Measurements from ENCODE around the gene CEP131.

- no peak for TF ChIP-seq JUN (IDR thresholded peaks at IDR 0.05; ENCODE audit: borderline replicate concordance, insufficient read depth, insufficient read length, low read depth)
- no peak for TF ChIP-seq CTCF (IDR thresholded peaks at IDR 0.05; ENCODE audit: extremely low read depth in 1 of 2, insufficient read depth in 1 of 2, low read depth in 1 of 2, low read length in 2 of 2)
- TF ChIP-seq POLR2A (IDR thresholded peaks at IDR 0.05; ENCODE audit: low read depth, low read length) = no peak
- no peak for TF ChIP-seq EZH2 (IDR thresholded peaks at IDR 0.05; ENCODE audit: borderline replicate concordance, low read depth, low read length, severe bottlenecking)
- TF ChIP-seq POLR2AphosphoS5 (IDR thresholded peaks at IDR 0.05; ENCODE audit: insufficient read depth, low read depth, low read length) = no peak
- no peak for TF ChIP-seq MAX (IDR thresholded peaks at IDR 0.05; ENCODE audit: insufficient read depth, insufficient read length)
- no peak for TF ChIP-seq GATA2 (IDR thresholded peaks at IDR 0.05; ENCODE audit: insufficient read depth, insufficient read length, low read depth, low read length)
- no peak for TF ChIP-seq MYC (IDR thresholded peaks at IDR 0.05; ENCODE audit: low read depth, low read length)
Measured at GRCh38 chr17:81188491-81188840, 34.3 kb downstream of the CEP131 start.
